CD14-positive monocyte (primary cell): ENCODE measurements around the gene PPP1CC. TPM values are rescaled to one million over a fixed set of nuclear protein-coding genes. Genes with fewer than 3 reads are reported as not detected.
A peak's percentile ranks its signal among the peaks of the same experiment; 100 is the strongest.

Experiments used
- DNase-seq, 3 donors: peaks; one replicate each; pipeline ENCODE4 v3.0.0-alpha.2; 2011 to 2022
- H2AFZ ChIP-seq: 2 replicates; pipeline ENCODE4 v1.6.0; 2012; ENCODE audit warnings: mild to moderate bottlenecking, low read depth, low read length, inconsistent platforms; ENCODE audit not compliant: insufficient read depth, poor library complexity, severe bottlenecking
- H3K27ac ChIP-seq, 2 donors: 1 replicate in 1 of 2; 2 replicates in 1 of 2; pipeline ENCODE4 v1.5.1; 2012 to 2013; ENCODE audit warnings: low read length in 2 of 2, control low read depth in 1 of 2, inconsistent platforms in 1 of 2, low read depth in 1 of 2, mild to moderate bottlenecking in 1 of 2
- H3K27me3 ChIP-seq, 2 donors: one replicate each; pipeline versions ENCODE4 v1.6.0 to v1.6.1; 2011 to 2013; ENCODE audit warnings: low read length in 2 of 2; ENCODE audit not compliant: control insufficient read depth in 2 of 2, insufficient read depth in 2 of 2
- H3K36me3 ChIP-seq, 2 donors: replicated peaks in 1 of 2; 1 replicate in 1 of 2; 2 replicates in 1 of 2; pipeline versions ENCODE4 v1.5.1 to v1.6.1; 2012 to 2013; ENCODE audit warnings: low read length in 2 of 2, control low read depth in 1 of 2, inconsistent platforms in 1 of 2, mild to moderate bottlenecking in 1 of 2; ENCODE audit not compliant: insufficient read depth in 2 of 2, control insufficient read depth in 1 of 2
- H3K4me1 ChIP-seq, 2 donors: 1 replicate in 1 of 2; 2 replicates in 1 of 2; pipeline versions ENCODE4 v1.5.1 to v1.6.1; 2012 to 2013; ENCODE audit warnings: low read length in 2 of 2, control low read depth in 1 of 2, inconsistent platforms in 1 of 2, mild to moderate bottlenecking in 1 of 2, moderate library complexity in 1 of 2; ENCODE audit not compliant: insufficient read depth in 2 of 2, control insufficient read depth in 1 of 2
- H3K4me2 ChIP-seq: replicated peaks from 2 replicates; pipeline ENCODE3; 2012; ENCODE audit warnings: low read length, moderate library complexity, mild to moderate bottlenecking; ENCODE audit not compliant: poor library complexity, severe bottlenecking; ENCODE audit errors: extremely low read depth
- H3K4me3 ChIP-seq, 3 experiments: fragments of 200-600 bp in 1 of 3; sonication (generic) in 1 of 3; replicated peaks in 1 of 3; 1 replicate in 2 of 3; 2 replicates in 1 of 3; pipeline ENCODE4 v1.5.1; 2011 to 2013; ENCODE audit warnings: low read length in 3 of 3, mild to moderate bottlenecking in 3 of 3, control low read depth in 2 of 3, low read depth in 2 of 3, inconsistent platforms in 1 of 3, moderate library complexity in 1 of 3
- H3K79me2 ChIP-seq: 2 replicates; pipeline ENCODE4 v1.6.0; 2012; ENCODE audit warnings: mild to moderate bottlenecking, control low read depth, inconsistent platforms, low read length, moderate library complexity; ENCODE audit not compliant: insufficient read depth
- H3K9ac ChIP-seq: 2 replicates; pipeline ENCODE4 v1.6.0; 2017; ENCODE audit warnings: low read length, mild to moderate bottlenecking; ENCODE audit not compliant: insufficient read depth, poor library complexity, severe bottlenecking
- H3K9me3 ChIP-seq, 2 donors: replicated peaks in 1 of 2; 1 replicate in 1 of 2; 2 replicates in 1 of 2; pipeline versions ENCODE4 v1.5.1 to v1.6.1; 2012 to 2013; ENCODE audit warnings: low read length in 2 of 2, control low read depth in 1 of 2; ENCODE audit not compliant: control insufficient read depth in 1 of 2, insufficient read depth in 1 of 2
- H4K20me1 ChIP-seq: 2 replicates; pipeline ENCODE4 v1.6.0; 2012; ENCODE audit warnings: mild to moderate bottlenecking, low read length, control low read depth, moderate library complexity; ENCODE audit not compliant: insufficient read depth
- H3K27ac Mint-ChIP-seq, 7 donors: one replicate each; pipeline ENCODE4 v1.8.0; 2020; ENCODE audit warnings: mild to moderate bottlenecking in 7 of 7, mixed read lengths in 7 of 7, moderate library complexity in 6 of 7, inconsistent platforms in 2 of 7
- H3K27me3 Mint-ChIP-seq, 3 donors: one replicate each; pipeline ENCODE4 v1.8.0; 2021 to 2022; ENCODE audit warnings: low read depth in 3 of 3, mild to moderate bottlenecking in 3 of 3, mixed read lengths in 3 of 3, moderate library complexity in 3 of 3, inconsistent platforms in 1 of 3
- H3K36me3 Mint-ChIP-seq, 2 donors: one replicate each; pipeline ENCODE4 v1.8.0; 2020; ENCODE audit warnings: mixed read lengths in 2 of 2, inconsistent platforms in 1 of 2, mild to moderate bottlenecking in 1 of 2
- H3K4me1 Mint-ChIP-seq: one replicate; pipeline ENCODE4 v1.8.0; 2020; ENCODE audit warnings: mild to moderate bottlenecking, mixed read lengths
- H3K4me3 Mint-ChIP-seq, 2 donors: one replicate each; pipeline ENCODE4 v1.8.0; 2020; ENCODE audit warnings: mild to moderate bottlenecking in 2 of 2, mixed read lengths in 2 of 2, moderate library complexity in 1 of 2
- H3K9me3 Mint-ChIP-seq, 7 donors: one replicate each; pipeline ENCODE4 v1.8.0; 2020 to 2022; ENCODE audit warnings: mixed read lengths in 7 of 7, mild to moderate bottlenecking in 6 of 7, moderate library complexity in 6 of 7, inconsistent platforms in 2 of 7
- CTCF ChIP-seq: fragments of 200-600 bp; IDR thresholded peaks from one replicate; pipeline ENCODE4 v1.8.0; 2022; ENCODE audit warnings: antibody characterized with exemption, mild to moderate bottlenecking
- WGBS: methylation state at CpG from one replicate; pipeline ENCODE4 v1.1.5; 2013; ENCODE audit warnings: missing lambda C conversion rate; ENCODE audit not compliant: insufficient coverage; 5-methylcytosine and 5-hydroxymethylcytosine counted together
- intact Hi-C, 2 donors: fragments of 100-400 bp; cut with micrococcal nuclease; formaldehyde crosslinking; loops; one replicate each; pipeline versions ENCODE4 v1.15.0 to v1.15.1; 2023
- polyA plus RNA-seq, 3 donors: library from polyadenylated mRNA; depleted of rRNA in 1 of 3; unstranded in 2 of 3; stranded (reverse) in 1 of 3; fragments of 300-500 nt in 2 of 3; fragments of >200 nt in 1 of 3; fragmentation: Illumina TruSeq in 2 of 3; gene quantifications; 1 replicate in 2 of 3; 2 replicates in 1 of 3; pipeline ENCODE4 v1.2.3, GENCODE V29; 2012 to 2021

PPP1CC gene
- polyA plus RNA-seq, 3 donors = 63.2 to 139 (median 128) TPM

GRCh38 chr12:110718222-110718908 lies 24.3 kb downstream of the PPP1CC start:
- Mint-ChIP-seq H3K27me3 (no peaks in the 10 kb centered on the region), H3K4me3 (no peak overlapping the region), H3K36me3 (peaks cover 57 to 58% of the 10 kb centered on the region in 2 donors), H3K9me3 (no peaks in the 10 kb centered on the region), H3K4me1 (peaks cover 5% of the 10 kb centered on the region), H3K27ac (peak overlapping the region in 1 of 7 donors; percentile 55)
- intact Hi-C loops = no loop called here
- Histone ChIP-seq H3K4me1 (no peaks in the 10 kb centered on the region), H3K79me2 (peaks cover 7% of the 10 kb centered on the region), H2AFZ (no peak overlapping the region), H3K27ac (peak overlapping the region in 1 of 2 donors; percentile 43), H3K4me3 (no peak overlapping the region), H3K9me3 (no peaks in the 10 kb centered on the region), H3K4me2 (no peak overlapping the region), H3K36me3 (peaks cover 55 to 74% of the 10 kb centered on the region in 2 donors), H3K27me3 (no peaks in the 10 kb centered on the region), H3K9ac (no peak overlapping the region), H4K20me1 (peaks cover 44% of the 10 kb centered on the region)
- no peak for DNase-seq
- no peak for TF ChIP-seq CTCF
- 94% methylated on average over 6 of the region's 7 CpGs for WGBS

DNA sequence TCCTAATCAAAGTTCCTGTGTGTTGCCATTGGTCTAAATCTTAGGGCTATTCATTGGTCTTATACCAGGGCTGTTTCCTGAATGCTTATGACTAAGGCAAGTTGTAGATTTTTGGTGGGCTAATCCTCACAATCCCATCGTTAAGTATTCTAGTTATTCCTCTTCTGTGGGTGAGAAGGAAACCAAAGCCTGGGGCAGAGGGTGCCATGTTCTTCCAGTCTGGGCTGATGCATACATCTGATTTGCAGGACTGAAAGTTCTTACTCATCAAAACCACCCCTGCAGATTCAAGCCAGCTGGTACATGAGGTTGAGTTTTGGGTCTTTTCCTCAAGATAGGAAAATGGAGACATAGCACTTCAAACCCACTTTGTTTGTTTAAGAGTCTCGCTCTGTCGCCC lies 25.7 kb downstream of the PPP1CC start:
- Histone ChIP-seq H3K27me3 (no peaks in the 10 kb centered on the region), H3K27ac (no peak overlapping the region), H3K4me2 (no peak overlapping the region), H3K9ac (no peak overlapping the region), H3K36me3 (peaks cover 44 to 61% of the 10 kb centered on the region in 2 donors), H2AFZ (no peak overlapping the region), H4K20me1 (peaks cover 35% of the 10 kb centered on the region), H3K79me2 (no peaks in the 10 kb centered on the region), H3K9me3 (no peaks in the 10 kb centered on the region), H3K4me1 (no peaks in the 10 kb centered on the region), H3K4me3 (no peak overlapping the region)
- Mint-ChIP-seq H3K36me3 (peaks cover 51% of the 10 kb centered on the region in 2 donors), H3K4me1 (peaks cover 6% of the 10 kb centered on the region), H3K27ac (peak overlapping the region in 1 of 7 donors; percentile 45), H3K9me3 (no peaks in the 10 kb centered on the region), H3K4me3 (no peak overlapping the region), H3K27me3 (peaks cover 0 to 2% (median 0%) of the 10 kb centered on the region in 3 donors)
- no peak for TF ChIP-seq CTCF
- DNase-seq = no peak
- intact Hi-C loops = no loop called here
- WGBS = 100% methylated on average over 2 of the region's 3 CpGs
